ENCODE data around the gene POU2AF1. TPM values are rescaled to one million over a fixed set of nuclear protein-coding genes. Genes with fewer than 3 reads are reported as not detected.

The POU2AF1 gene
- total RNA-seq, 1 experiment from 2014 or later: not detected

- Histone ChIP-seq H3K9me2 (replicated peaks; ENCODE audit: low read length) (no peaks in the 10 kb centered on the region), H3K36me3 (ENCODE audit: low read depth, low read length) (no peaks in the 10 kb centered on the region), H2AFZ (ENCODE audit: low read length) (no peak overlapping the region), H3K4me1 (ENCODE audit: insufficient read depth, low read length) (peaks cover 8% of the 10 kb centered on the region; the same call in 1 of the 2 replicates), H3K27ac (ENCODE audit: low read length) (peak overlapping the region; percentile 79), H4K20me1 (ENCODE audit: low read length) (no peaks in the 10 kb centered on the region), H3K9me3 (ENCODE audit: low read length) (no peaks in the 10 kb centered on the region), H3F3A (ENCODE audit: low read length, unreplicated experiment) (no peaks in the 10 kb centered on the region), H3K27me3 (ENCODE audit: low read length) (peaks cover 63% of the 10 kb centered on the region), H3K79me2 (ENCODE audit: low read length) (no peaks in the 10 kb centered on the region), H3K9ac (ENCODE audit: low read length) (peak overlapping the region; percentile 28; the same call in 1 of the 2 replicates), H3K4me3 (ENCODE audit: low read length) (no peak overlapping the region), H3K4me2 (ENCODE audit: low read length) (no peak overlapping the region)
- CTCF ChIA-PET: no interaction called here
- DNase-seq (no peak), ATAC-seq (peak; percentile 11; the same call in 1 of the 2 replicates)
- TF ChIP-seq EZH2phosphoT487 (IDR thresholded peaks at IDR 0.05; ENCODE audit: borderline replicate concordance, low read length): no peak
- TF ChIP-seq, protein P1, sequence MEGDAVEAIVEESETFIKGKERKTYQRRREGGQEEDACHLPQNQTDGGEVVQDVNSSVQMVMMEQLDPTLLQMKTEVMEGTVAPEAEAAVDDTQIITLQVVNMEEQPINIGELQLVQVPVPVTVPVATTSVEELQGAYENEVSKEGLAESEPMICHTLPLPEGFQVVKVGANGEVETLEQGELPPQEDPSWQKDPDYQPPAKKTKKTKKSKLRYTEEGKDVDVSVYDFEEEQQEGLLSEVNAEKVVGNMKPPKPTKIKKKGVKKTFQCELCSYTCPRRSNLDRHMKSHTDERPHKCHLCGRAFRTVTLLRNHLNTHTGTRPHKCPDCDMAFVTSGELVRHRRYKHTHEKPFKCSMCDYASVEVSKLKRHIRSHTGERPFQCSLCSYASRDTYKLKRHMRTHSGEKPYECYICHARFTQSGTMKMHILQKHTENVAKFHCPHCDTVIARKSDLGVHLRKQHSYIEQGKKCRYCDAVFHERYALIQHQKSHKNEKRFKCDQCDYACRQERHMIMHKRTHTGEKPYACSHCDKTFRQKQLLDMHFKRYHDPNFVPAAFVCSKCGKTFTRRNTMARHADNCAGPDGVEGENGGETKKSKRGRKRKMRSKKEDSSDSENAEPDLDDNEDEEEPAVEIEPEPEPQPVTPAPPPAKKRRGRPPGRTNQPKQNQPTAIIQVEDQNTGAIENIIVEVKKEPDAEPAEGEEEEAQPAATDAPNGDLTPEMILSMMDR (conservative IDR thresholded peaks at IDR 0.05; ENCODE audit: low read depth, low read length): no peak
- BruUV-seq (replicated peaks): no TSS peak
- intact Hi-C loops (cut with micrococcal nuclease): no loop called here
- POLR2A ChIA-PET (ENCODE audit: unreplicated experiment): no interaction called here
Observed at GRCh38 chr11:111309215-111309915, 69.7 kb downstream of the POU2AF1 start.

GRCh38 chr11:111308140-111308539, 70.9 kb downstream of the POU2AF1 start:
- no peak overlapping the region for H3K4me3 ChIP-seq (ENCODE audit: low read length)
- DNase-seq: no peak
- H3K9me2 ChIP-seq (replicated peaks; ENCODE audit: low read length): no peaks in the 10 kb centered on the region
- no peaks in the 10 kb centered on the region for H3F3A ChIP-seq (ENCODE audit: low read length, unreplicated experiment)
- H2AFZ ChIP-seq (ENCODE audit: low read length): no peak overlapping the region
- H3K79me2 ChIP-seq (ENCODE audit: low read length): no peaks in the 10 kb centered on the region
- no peak overlapping the region for H3K9ac ChIP-seq (ENCODE audit: low read length)
- no TSS peak for BruUV-seq (replicated peaks)
- TF ChIP-seq EZH2phosphoT487 (IDR thresholded peaks at IDR 0.05; ENCODE audit: borderline replicate concordance, low read length) (no peak), EZH2 (IDR thresholded peaks at IDR 0.05; ENCODE audit: low read length, unreplicated experiment) (no peak)
- TF ChIP-seq, protein P1 (conservative IDR thresholded peaks at IDR 0.05; ENCODE audit: low read depth, low read length): no peak
- no peaks in the 10 kb centered on the region for H4K20me1 ChIP-seq (ENCODE audit: low read length)
- intact Hi-C loops (cut with micrococcal nuclease): no loop called here
- no peak overlapping the region for H3K27ac ChIP-seq (ENCODE audit: low read length)
- no peaks in the 10 kb centered on the region for H3K36me3 ChIP-seq (ENCODE audit: low read depth, low read length)
- H3K9me3 ChIP-seq (ENCODE audit: low read length): no peaks in the 10 kb centered on the region
- ATAC-seq: no peak
- no peak overlapping the region for H3K4me2 ChIP-seq (ENCODE audit: low read length)
- H3K27me3 ChIP-seq (ENCODE audit: low read length): peaks cover 68% of the 10 kb centered on the region
- POLR2A ChIA-PET (ENCODE audit: unreplicated experiment): no interaction called here
- peaks cover 8% of the 10 kb centered on the region; the same call in 1 of the 2 replicates for H3K4me1 ChIP-seq (ENCODE audit: insufficient read depth, low read length)
- CTCF ChIA-PET: no interaction called here

DNA sequence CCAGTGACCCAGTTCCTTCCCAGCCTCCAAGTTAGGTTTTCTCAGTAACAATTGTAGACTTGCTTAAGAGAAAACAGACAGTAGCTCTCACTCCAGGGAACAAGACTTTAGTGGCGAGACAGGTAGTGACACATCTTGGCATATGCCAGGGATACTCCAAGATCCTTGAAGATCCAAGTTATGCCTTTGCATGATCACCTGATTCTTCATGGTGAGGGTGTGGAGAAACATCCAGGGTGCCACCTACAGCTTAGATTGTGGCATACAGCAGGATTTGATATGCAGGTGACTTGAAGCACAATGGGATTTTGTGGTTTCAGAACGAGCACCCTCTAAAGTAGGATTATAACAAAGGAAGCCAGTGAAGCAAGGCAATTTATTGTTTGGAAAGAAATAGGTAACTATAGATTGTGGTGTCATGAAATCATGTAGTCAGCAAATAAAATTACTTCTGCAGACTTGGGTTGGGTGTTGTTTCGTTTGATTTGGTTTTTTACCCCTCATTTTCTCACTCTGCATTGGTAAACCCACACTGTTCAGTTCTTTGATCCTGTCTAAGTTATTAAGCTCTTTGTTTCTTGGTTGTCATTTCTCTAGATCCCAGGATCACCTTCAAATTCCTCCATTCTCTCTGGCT, 71.5 kb downstream of the POU2AF1 start:
- Histone ChIP-seq H3K36me3 (ENCODE audit: low read depth, low read length) (no peaks in the 10 kb centered on the region), H3K9ac (ENCODE audit: low read length) (no peak overlapping the region), H3K79me2 (ENCODE audit: low read length) (no peaks in the 10 kb centered on the region), H4K20me1 (ENCODE audit: low read length) (no peaks in the 10 kb centered on the region), H3F3A (ENCODE audit: low read length, unreplicated experiment) (no peaks in the 10 kb centered on the region), H3K4me1 (ENCODE audit: insufficient read depth, low read length) (peaks cover 8% of the 10 kb centered on the region; the same call in 1 of the 2 replicates), H3K4me2 (ENCODE audit: low read length) (no peak overlapping the region), H3K27me3 (ENCODE audit: low read length) (peaks cover 74% of the 10 kb centered on the region), H3K4me3 (ENCODE audit: low read length) (no peak overlapping the region), H3K27ac (ENCODE audit: low read length) (no peak overlapping the region), H3K9me2 (replicated peaks; ENCODE audit: low read length) (no peaks in the 10 kb centered on the region), H3K9me3 (ENCODE audit: low read length) (no peaks in the 10 kb centered on the region), H2AFZ (ENCODE audit: low read length) (no peak overlapping the region)
- BruUV-seq (replicated peaks): no TSS peak
- DNase-seq (peak; percentile 37), ATAC-seq (no peak; the same call in 1 of the 2 replicates)
- intact Hi-C loops (cut with micrococcal nuclease): no loop called here
- ChIA-PET POLR2A (ENCODE audit: unreplicated experiment) (no interaction called here), CTCF (no interaction called here)
- no peak for TF ChIP-seq EZH2 (IDR thresholded peaks at IDR 0.05; ENCODE audit: low read length, unreplicated experiment)
- TF ChIP-seq, protein P1 (conservative IDR thresholded peaks at IDR 0.05; ENCODE audit: low read depth, low read length): peak; percentile 28; the same call in 1 of the 2 replicates

All from PC-3 (cell line).